ENCODE results near the gene ACTA1. TPM values are rescaled to one million over a fixed set of nuclear protein-coding genes. Genes with fewer than 3 reads are reported as not detected.

The ACTA1 gene
- total and polyA plus RNA-seq, 2 donors (not counting 3 experiments of a cell fraction or from before 2014, with no cell fraction given), result 0.22 to 0.33 TPM

DNA sequence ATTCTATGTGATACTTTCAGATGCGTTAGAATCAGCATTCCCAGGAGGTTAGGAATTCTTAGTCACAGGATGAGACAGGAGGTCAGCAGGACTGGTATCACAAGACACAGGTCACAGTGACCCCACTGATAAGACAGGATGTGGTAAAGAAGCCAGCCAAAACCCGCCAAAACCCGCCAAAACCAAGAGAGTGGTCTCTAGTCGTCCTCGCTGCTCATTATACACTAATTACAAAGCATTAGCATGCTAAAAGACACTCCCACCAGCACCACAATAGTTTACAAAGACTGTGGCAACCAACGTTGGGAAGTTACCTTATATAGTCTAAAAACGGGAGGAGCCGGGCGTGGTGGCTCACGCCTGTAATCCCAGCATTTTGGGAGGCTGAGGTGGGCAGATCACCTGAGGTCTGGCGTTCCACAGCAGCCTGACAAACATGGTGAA, 13.9 kb upstream of the ACTA1 start:
- POLR2A ChIA-PET, result no interaction called here
- no peaks in the 10 kb centered on the region for H3K27me3 ChIP-seq (ENCODE audit: control insufficient read depth in 2 of 2, insufficient read depth in 2 of 2, low read length in 2 of 2)
- H3K27ac ChIP-seq (ENCODE audit: insufficient read depth, low read depth, low read length), result no peak overlapping the region
- H2AFZ ChIP-seq (ENCODE audit: low read depth, low read length), result no peak overlapping the region
- no peak for FAIRE-seq
- no peak overlapping the region for H3K4me2 ChIP-seq (ENCODE audit: insufficient read depth, low read length)
- CTCF ChIA-PET, result no interaction called here
- no peak for TF ChIP-seq POLR2A (IDR thresholded peaks at IDR 0.05; ENCODE audit: low read depth, low read length)
- TF ChIP-seq FOS (IDR thresholded peaks at IDR 0.05; ENCODE audit: borderline replicate concordance, insufficient read depth, low read length), result no peak
- no peak for TF ChIP-seq JUN (IDR thresholded peaks at IDR 0.05; ENCODE audit: borderline replicate concordance, insufficient read depth, insufficient read length, low read depth)
- intact Hi-C loops (cut with micrococcal nuclease) (no loop called here), dilution Hi-C loops (cut with MboI; ENCODE audit: extremely low pct_ligation_motif_present, low sequenced_read_pairs) (no loop called here)
- BruUV-seq (replicated peaks), result no TSS peak
- H3K9me1 ChIP-seq (replicated peaks; ENCODE audit: control insufficient read depth, extremely low read depth, insufficient read depth, low read length), result no peaks in the 10 kb centered on the region
- H4K20me1 ChIP-seq (replicated peaks; ENCODE audit: control insufficient read depth, extremely low read depth, insufficient read depth, low read length), result no peaks in the 10 kb centered on the region
- no peak overlapping the region for H3K4me3 ChIP-seq (replicated peaks in 1 of 3; ENCODE audit: insufficient read depth in 1 of 3, low read depth in 1 of 3, low read length in 3 of 3)
- H3K79me2 ChIP-seq (ENCODE audit: control insufficient read depth, insufficient read depth, low read length), result no peaks in the 10 kb centered on the region
- peaks cover 0 to 4% of the 10 kb centered on the region in 2 experiments for H3K36me3 ChIP-seq (ENCODE audit: control insufficient read depth in 2 of 2, extremely low read depth in 1 of 2, insufficient read depth in 2 of 2, low read length in 2 of 2)
- no peak for DNase-seq (ENCODE audit: low read depth, low spot score)
- no peaks in the 10 kb centered on the region for H3K9me3 ChIP-seq (replicated peaks; ENCODE audit: control insufficient read depth, insufficient read depth, low read length)
- H3K4me1 ChIP-seq (ENCODE audit: control insufficient read depth, extremely low read depth, insufficient read depth, low read length), result no peaks in the 10 kb centered on the region
- H3K9ac ChIP-seq (replicated peaks; ENCODE audit: extremely low read depth, insufficient read depth, low read length), result no peak overlapping the region

DNA sequence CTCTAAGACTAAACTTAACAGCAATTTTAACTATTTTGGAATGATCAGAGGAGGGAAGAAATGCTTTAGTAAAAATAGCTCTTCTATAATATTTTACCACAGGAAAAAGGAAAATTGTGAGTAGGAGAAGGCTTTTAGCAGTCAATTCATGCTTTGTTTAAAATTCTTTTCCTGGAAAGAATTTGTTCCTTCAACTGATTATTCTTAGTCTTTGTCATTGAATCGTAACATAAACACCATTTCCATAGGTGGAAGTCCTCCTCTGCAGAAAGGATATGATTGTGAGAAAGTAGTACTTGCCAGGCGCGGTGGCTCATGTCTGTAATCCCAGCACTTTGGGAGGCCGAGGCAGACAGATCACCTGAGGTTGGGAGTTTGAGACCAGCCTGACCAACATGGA, 11.9 kb upstream of the ACTA1 start:
- H4K20me1 ChIP-seq (replicated peaks; ENCODE audit: control insufficient read depth, extremely low read depth, insufficient read depth, low read length), result no peaks in the 10 kb centered on the region
- H3K4me2 ChIP-seq (ENCODE audit: insufficient read depth, low read length), result no peak overlapping the region
- H3K36me3 ChIP-seq (ENCODE audit: control insufficient read depth in 2 of 2, extremely low read depth in 1 of 2, insufficient read depth in 2 of 2, low read length in 2 of 2), result peaks cover 1 to 4% of the 10 kb centered on the region in 2 experiments
- FAIRE-seq, result no peak
- no peaks in the 10 kb centered on the region for H3K9me3 ChIP-seq (replicated peaks; ENCODE audit: control insufficient read depth, insufficient read depth, low read length)
- TF ChIP-seq MAX (IDR thresholded peaks at IDR 0.05; ENCODE audit: insufficient read depth, insufficient read length) (no peak), POLR2AphosphoS5 (IDR thresholded peaks at IDR 0.05; ENCODE audit: insufficient read depth, low read depth, low read length) (no peak), EZH2 (IDR thresholded peaks at IDR 0.05; ENCODE audit: borderline replicate concordance, low read depth, low read length, severe bottlenecking) (no peak), FOS (IDR thresholded peaks at IDR 0.05; ENCODE audit: borderline replicate concordance, insufficient read depth, low read length) (no peak), MYC (IDR thresholded peaks at IDR 0.05; ENCODE audit: low read depth, low read length) (no peak), POLR2A (IDR thresholded peaks at IDR 0.05; ENCODE audit: low read depth, low read length) (no peak), JUN (IDR thresholded peaks at IDR 0.05; ENCODE audit: borderline replicate concordance, insufficient read depth, insufficient read length, low read depth) (no peak)
- no peak overlapping the region for H3K9ac ChIP-seq (replicated peaks; ENCODE audit: extremely low read depth, insufficient read depth, low read length)
- DNase-seq (ENCODE audit: low read depth, low spot score), result no peak
- ChIA-PET CTCF (interaction anchor here (1.4 kb wide), 1 partner anchor 191 kb away, joined by 4 read pairs; no protein-coding TSS in a partner anchor), POLR2A (no interaction called here)
- H3K27me3 ChIP-seq (ENCODE audit: control insufficient read depth in 2 of 2, insufficient read depth in 2 of 2, low read length in 2 of 2), result no peaks in the 10 kb centered on the region
- no peaks in the 10 kb centered on the region for H3K9me1 ChIP-seq (replicated peaks; ENCODE audit: control insufficient read depth, extremely low read depth, insufficient read depth, low read length)
- dilution Hi-C loops (cut with MboI; ENCODE audit: extremely low pct_ligation_motif_present, low sequenced_read_pairs) (no loop called here), intact Hi-C loops (cut with micrococcal nuclease) (no loop called here)
- no TSS peak for BruUV-seq (replicated peaks)
- no peak overlapping the region for H2AFZ ChIP-seq (ENCODE audit: low read depth, low read length)
- H3K79me2 ChIP-seq (ENCODE audit: control insufficient read depth, insufficient read depth, low read length), result no peaks in the 10 kb centered on the region
- no peak overlapping the region for H3K27ac ChIP-seq (ENCODE audit: insufficient read depth, low read depth, low read length)
- no peaks in the 10 kb centered on the region for H3K4me1 ChIP-seq (ENCODE audit: control insufficient read depth, extremely low read depth, insufficient read depth, low read length)
- H3K4me3 ChIP-seq (replicated peaks in 1 of 3; ENCODE audit: insufficient read depth in 1 of 3, low read depth in 1 of 3, low read length in 3 of 3), result no peak overlapping the region
